Tibial nerve (tissue), 4 donors: ENCODE measurements around the gene ROCK2. TPM values are rescaled to one million over a fixed set of nuclear protein-coding genes. Genes with fewer than 3 reads are reported as not detected.
A peak's percentile ranks its signal among the peaks of the same experiment; 100 is the strongest.

Experiments
- DNase-seq, 2 donors: peaks; one replicate each; pipeline ENCODE4 v3.0.0-alpha.2; 2019; ENCODE audit warnings: low spot score in 2 of 2
- H3K27ac ChIP-seq, 4 donors: fragments of 200-600 bp; sonication (generic) in 3 of 4; one replicate each; pipeline ENCODE4 v1.5.1; 2017 to 2019; ENCODE audit warnings: mild to moderate bottlenecking in 1 of 4
- H3K27me3 ChIP-seq, 2 donors: fragments of 200-600 bp; sonication (generic) in 1 of 2; one replicate each; pipeline versions ENCODE4 v1.5.1 to v1.6.0; 2017 to 2019
- H3K36me3 ChIP-seq, 3 donors: fragments of 200-600 bp; sonication (generic); one replicate each; pipeline ENCODE4 v1.5.1; 2018 to 2019
- H3K4me1 ChIP-seq, 4 donors: fragments of 200-600 bp; sonication (generic) in 3 of 4; one replicate each; pipeline ENCODE4 v1.5.1; 2017 to 2019
- H3K4me3 ChIP-seq, 4 donors: fragments of 200-600 bp; sonication (generic) in 3 of 4; one replicate each; pipeline ENCODE4 v1.5.1; 2017 to 2019; ENCODE audit warnings: mild to moderate bottlenecking in 1 of 4, moderate library complexity in 1 of 4
- H3K9me3 ChIP-seq, 4 donors: fragments of 200-600 bp; sonication (generic) in 3 of 4; one replicate each; pipeline ENCODE4 v1.5.1; 2017 to 2019
- EP300 ChIP-seq, 2 donors: sonication (generic); formaldehyde crosslinking; IDR thresholded peaks; one replicate each; pipeline ENCODE4 v1.6.1; 2017; ENCODE audit warnings: antibody characterized with exemption in 2 of 2, mild to moderate bottlenecking in 1 of 2
- POLR2A ChIP-seq, 2 donors: fragments of 450-650 bp; IDR thresholded peaks; one replicate each; pipeline ENCODE4 v1.6.1; 2017; ENCODE audit warnings: antibody characterized with exemption in 2 of 2, mild to moderate bottlenecking in 2 of 2, moderate library complexity in 2 of 2
- WGBS, 2 donors: methylation state at CpG; one replicate each; pipeline ENCODE4 v1.1.5; 2018; 5-methylcytosine and 5-hydroxymethylcytosine counted together
- total RNA-seq, 4 donors: library from RNA; depleted of rRNA; stranded (reverse); fragments of >200 nt; gene quantifications; one replicate each; pipeline ENCODE4 v1.1.0, GENCODE V29; 2016
- TF ChIP-seq, protein P1 (sequence below), 5 experiments: fragments of 200-600 bp in 3 of 5; fragments of 450-650 bp in 2 of 5; sonication (generic) in 3 of 5; IDR thresholded peaks; one replicate each; pipeline ENCODE4 v1.5.1; 2016 to 2019; ENCODE audit warnings: antibody characterized with exemption in 5 of 5, mild to moderate bottlenecking in 3 of 5, moderate library complexity in 2 of 5

Gene ROCK2
- total RNA-seq, 4 donors from 2014 or later, result 56.4 to 81.6 (median 60.7) TPM

DNA sequence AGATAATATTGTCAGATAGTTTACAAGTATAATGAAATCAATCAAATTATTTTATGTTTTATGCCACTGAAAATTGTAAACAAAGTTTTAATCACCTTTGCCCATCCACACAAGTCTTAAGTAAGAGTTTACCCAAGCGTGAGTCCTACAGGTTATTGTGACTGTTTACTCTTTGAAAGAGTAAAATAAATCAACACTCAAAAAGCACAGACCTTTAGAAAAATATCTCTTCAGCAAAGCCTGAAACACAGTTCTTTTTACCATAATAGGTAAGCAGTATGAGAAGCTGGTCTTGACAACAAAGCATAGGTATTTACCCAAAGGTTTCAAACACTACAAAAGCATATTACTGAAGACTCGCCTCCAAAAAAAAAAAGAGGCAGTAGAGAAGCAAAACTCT, 3.7 kb downstream of the ROCK2 start:
- Histone ChIP-seq H3K4me3 (no peak overlapping the region), H3K4me1 (peaks cover 0 to 40% (median 16%) of the 10 kb centered on the region in 4 donors), H3K36me3 (peaks cover 0 to 3% (median 0%) of the 10 kb centered on the region in 3 donors), H3K27ac (peak overlapping the region in 1 of 4 donors; percentile 4), H3K9me3 (no peaks in the 10 kb centered on the region), H3K27me3 (no peaks in the 10 kb centered on the region)
- TF ChIP-seq, protein P1, sequence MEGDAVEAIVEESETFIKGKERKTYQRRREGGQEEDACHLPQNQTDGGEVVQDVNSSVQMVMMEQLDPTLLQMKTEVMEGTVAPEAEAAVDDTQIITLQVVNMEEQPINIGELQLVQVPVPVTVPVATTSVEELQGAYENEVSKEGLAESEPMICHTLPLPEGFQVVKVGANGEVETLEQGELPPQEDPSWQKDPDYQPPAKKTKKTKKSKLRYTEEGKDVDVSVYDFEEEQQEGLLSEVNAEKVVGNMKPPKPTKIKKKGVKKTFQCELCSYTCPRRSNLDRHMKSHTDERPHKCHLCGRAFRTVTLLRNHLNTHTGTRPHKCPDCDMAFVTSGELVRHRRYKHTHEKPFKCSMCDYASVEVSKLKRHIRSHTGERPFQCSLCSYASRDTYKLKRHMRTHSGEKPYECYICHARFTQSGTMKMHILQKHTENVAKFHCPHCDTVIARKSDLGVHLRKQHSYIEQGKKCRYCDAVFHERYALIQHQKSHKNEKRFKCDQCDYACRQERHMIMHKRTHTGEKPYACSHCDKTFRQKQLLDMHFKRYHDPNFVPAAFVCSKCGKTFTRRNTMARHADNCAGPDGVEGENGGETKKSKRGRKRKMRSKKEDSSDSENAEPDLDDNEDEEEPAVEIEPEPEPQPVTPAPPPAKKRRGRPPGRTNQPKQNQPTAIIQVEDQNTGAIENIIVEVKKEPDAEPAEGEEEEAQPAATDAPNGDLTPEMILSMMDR (IDR thresholded peaks at IDR 0.05), result no peak
- no peak for TF ChIP-seq EP300 (IDR thresholded peaks at IDR 0.05)
- TF ChIP-seq POLR2A (IDR thresholded peaks at IDR 0.05), result no peak
- DNase-seq, result no peak
- WGBS, 2 donors, result 64 to 68% methylated on average over 2 of the region's 2 CpGs

DNA sequence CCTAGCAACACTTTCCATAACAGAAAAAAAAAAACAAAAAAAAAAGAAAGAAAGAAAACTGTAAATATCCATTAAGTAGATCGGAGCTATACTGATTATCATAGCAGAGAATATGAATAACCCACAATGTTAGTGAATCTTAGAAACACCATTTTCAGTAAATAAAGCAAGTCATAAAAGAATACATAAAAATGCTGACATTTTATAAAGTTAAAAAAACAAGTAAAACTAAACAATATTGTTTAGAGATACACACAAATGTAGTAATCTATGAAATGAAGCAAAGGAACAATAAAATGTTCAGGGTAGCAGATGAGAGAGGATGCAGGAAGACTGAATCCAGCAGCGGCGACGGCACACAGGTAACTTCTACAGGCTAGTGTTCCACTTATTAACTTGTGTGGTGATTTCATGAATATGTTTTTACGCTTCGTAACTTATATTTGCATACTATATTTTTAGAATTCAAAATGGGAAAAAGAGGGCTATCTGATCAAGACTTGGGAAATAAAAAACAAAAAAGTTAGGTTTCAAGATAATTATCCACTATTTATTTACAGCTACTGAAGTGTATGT, 4.8 kb downstream of the ROCK2 start:
- Histone ChIP-seq H3K36me3 (peaks cover 0 to 3% (median 0%) of the 10 kb centered on the region in 3 donors), H3K9me3 (no peaks in the 10 kb centered on the region), H3K27me3 (no peaks in the 10 kb centered on the region), H3K4me3 (no peak overlapping the region), H3K4me1 (peaks cover 0 to 34% (median 15%) of the 10 kb centered on the region in 4 donors), H3K27ac (no peak overlapping the region)
- WGBS, 2 donors, result 88 to 89% methylated on average over 6 of the region's 6 CpGs
- DNase-seq, result no peak
- TF ChIP-seq, protein P1 (IDR thresholded peaks at IDR 0.05), result no peak
- TF ChIP-seq POLR2A (IDR thresholded peaks at IDR 0.05) (no peak), EP300 (IDR thresholded peaks at IDR 0.05) (no peak)

GRCh38 chr2:11338580-11338979, 5.9 kb downstream of the ROCK2 start:
- no peak for DNase-seq

DNA sequence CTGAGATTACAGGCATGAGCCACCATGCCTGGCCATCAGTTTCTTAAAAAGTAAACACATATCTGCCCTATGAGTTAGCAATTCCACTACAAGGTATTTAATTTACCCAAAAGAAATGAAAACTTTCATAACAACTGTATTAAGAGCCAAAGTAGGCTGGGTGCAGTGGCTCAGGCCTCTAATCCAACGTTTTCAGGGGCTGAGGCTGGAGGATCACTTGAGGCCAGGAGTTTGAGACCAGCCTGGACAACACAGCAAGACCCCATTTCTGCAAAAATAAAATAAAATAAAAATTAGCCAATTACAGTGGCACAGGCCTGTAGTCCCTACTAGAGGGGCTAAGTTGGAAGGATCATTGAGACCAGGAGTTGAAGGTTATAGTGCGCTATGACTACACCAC, 6.5 kb downstream of the ROCK2 start:
- H3K4me1 ChIP-seq, result peaks cover 0 to 43% (median 17%) of the 10 kb centered on the region in 4 donors
- peaks cover 0 to 3% (median 0%) of the 10 kb centered on the region in 3 donors for H3K36me3 ChIP-seq
- H3K9me3 ChIP-seq, result no peaks in the 10 kb centered on the region
- no peak overlapping the region for H3K27ac ChIP-seq
- WGBS, 2 donors, result 90 to 92% methylated on average over 2 of the region's 2 CpGs
- H3K27me3 ChIP-seq, result no peaks in the 10 kb centered on the region
- DNase-seq, result no peak
- no peak overlapping the region for H3K4me3 ChIP-seq
- TF ChIP-seq EP300 (IDR thresholded peaks at IDR 0.05), result no peak
- TF ChIP-seq, protein P1 (IDR thresholded peaks at IDR 0.05), result no peak
- TF ChIP-seq POLR2A (IDR thresholded peaks at IDR 0.05), result no peak

More at GRCh38 chr2:11338580-11338979, 5.9 kb downstream of the ROCK2 start:
- Histone ChIP-seq H3K4me1 (peaks cover 0 to 38% (median 16%) of the 10 kb centered on the region in 4 donors), H3K36me3 (peaks cover 0 to 3% (median 0%) of the 10 kb centered on the region in 3 donors), H3K9me3 (no peaks in the 10 kb centered on the region), H3K4me3 (no peak overlapping the region), H3K27ac (no peak overlapping the region), H3K27me3 (no peaks in the 10 kb centered on the region)
- TF ChIP-seq EP300 (IDR thresholded peaks at IDR 0.05) (no peak), POLR2A (IDR thresholded peaks at IDR 0.05) (no peak)
- TF ChIP-seq, protein P1 (IDR thresholded peaks at IDR 0.05), result no peak
- 86 to 90% methylated on average over 5 of the region's 5 CpGs for WGBS, 2 donors

- no peak overlapping the region for H3K4me3 ChIP-seq
- no peak overlapping the region for H3K27ac ChIP-seq
- WGBS, 2 donors, result 95 to 100% methylated on average over 1 of the region's 1 CpG
- H3K27me3 ChIP-seq, result no peaks in the 10 kb centered on the region
- H3K4me1 ChIP-seq, result peaks cover 0 to 30% (median 8%) of the 10 kb centered on the region in 4 donors
- no peak for DNase-seq
- peaks cover 0 to 7% (median 0%) of the 10 kb centered on the region in 4 donors for H3K9me3 ChIP-seq
- H3K36me3 ChIP-seq, result peaks cover 0 to 3% (median 0%) of the 10 kb centered on the region in 3 donors
- TF ChIP-seq, protein P1 (IDR thresholded peaks at IDR 0.05), result no peak
- no peak for TF ChIP-seq POLR2A (IDR thresholded peaks at IDR 0.05)
- no peak for TF ChIP-seq EP300 (IDR thresholded peaks at IDR 0.05)
Observed at GRCh38 chr2:11336189-11336588, 8.2 kb downstream of the ROCK2 start.
